ENCODE measurements around the gene CASP4.
"Not testable (repeated sequence)": the region's sequence is repeated elsewhere in the genome, so short reads cannot be mapped to it uniquely, and the experiment has no call there.

The CASP4 gene

DNA sequence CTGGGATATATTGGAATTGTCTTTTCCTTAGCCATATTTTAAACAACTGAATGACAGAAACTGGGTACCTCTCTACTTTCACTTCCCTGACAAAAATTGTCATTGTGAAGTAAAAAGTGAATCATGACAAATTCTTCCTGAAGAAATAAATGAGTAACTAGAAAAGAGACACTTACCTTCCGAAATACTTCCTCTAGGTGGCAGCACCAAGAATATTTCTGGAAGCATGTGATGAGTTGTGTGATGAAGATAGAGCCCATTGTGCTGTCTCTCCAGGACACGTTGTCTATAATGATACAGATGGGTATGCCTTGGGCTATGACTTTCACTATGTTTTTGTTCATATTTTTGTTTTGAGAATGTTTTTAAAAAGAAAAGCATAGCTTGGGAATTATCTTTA lies 21.5 kb downstream of the CASP4 start:
- no peak for DNase-seq

DNA sequence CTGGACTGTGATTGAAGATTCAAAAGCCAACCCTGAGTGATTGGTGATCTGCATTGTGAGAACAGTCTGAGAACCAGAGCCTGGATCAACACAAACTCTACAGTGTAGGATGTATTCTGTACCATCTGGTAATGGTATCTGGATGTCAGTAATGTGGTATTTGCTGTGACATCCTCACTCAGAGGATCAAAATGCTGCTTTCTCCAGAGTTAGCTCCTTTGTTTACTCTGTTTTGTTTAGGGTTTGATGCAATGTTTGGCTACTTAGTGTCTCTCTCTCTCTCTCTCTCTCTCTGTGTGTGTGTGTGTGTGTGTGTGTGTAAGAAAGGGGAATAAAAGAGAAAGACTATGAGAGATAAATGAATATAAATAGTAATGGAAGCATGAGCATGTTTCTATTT lies 24.3 kb downstream of the CASP4 start:
- no peak for DNase-seq

DNA sequence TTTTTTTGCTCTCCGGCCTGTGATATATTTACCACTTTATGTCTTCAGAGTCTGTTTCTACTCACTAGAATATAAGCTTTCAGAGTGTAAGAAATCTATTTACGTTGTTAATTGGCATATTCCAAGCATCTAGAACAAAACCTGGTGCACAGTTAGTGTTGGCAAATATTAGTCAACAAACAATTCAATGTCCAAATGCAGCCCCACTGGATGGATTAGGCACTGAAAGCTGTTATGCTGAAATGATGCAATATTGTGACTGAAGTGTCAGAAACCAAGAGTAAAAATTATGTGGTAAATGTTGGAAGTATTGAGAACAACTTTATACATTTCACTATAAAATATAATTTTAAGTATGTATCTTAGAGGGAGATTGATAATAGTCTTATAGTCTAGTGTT lies 24.8 kb downstream of the CASP4 start:
- DNase-seq: no peak

DNA sequence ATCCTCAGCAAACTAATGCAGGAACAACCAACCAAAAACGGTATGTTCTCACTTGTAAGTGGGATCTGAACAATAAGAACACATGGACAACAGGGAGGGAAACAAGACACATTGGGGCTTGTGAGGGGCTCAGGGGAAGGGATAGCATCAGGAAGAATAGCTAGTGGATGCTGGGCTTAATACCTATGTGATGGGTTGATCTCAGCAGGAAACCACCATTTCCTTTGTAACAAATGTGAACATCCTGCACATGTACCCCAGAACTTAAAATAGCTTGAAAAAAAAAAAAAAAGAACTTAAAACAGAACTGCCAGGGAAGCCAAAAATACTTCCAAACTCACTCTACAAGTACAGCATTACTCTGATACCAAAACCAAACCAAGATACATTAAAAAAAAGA lies 33.8 kb downstream of the CASP4 start:
- no peak for DNase-seq

DNA sequence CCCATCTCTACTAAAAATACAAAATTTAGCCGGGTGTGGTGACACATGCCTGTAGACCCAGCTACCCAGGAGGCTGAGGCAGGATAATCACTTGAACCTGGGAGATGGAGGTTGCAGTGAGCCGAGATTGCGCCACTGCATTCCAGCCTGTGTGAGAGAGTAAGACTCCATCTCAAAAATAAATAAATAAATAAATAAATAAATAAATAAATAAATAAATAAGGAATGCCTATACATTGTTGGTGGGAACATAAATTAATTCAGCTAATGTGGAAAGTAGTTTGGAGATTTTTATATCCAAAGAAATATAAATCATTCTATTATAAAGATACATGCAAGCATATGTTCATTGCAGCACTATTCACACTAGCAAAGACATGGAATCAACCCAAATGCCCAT lies 34.3 kb downstream of the CASP4 start:
- not testable (repeated sequence) for DNase-seq

DNA sequence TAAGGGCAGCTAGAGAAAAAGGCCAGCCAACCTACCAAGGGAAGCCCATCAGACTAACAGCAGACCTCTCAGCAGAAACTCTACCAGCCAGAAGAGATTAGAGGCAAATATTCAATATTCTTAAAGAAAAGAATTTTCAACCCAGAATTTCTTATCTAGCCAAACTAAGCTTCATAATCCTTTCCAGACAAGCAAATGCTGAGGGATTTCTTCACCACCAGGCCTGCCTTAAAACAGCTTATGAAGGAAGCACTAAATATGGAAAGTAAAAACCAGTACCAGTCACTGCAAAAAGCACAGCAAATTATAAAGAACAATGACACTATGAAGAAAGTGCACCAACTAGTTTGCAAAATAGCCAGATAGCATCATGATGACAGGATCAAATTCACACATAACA lies 39.6 kb downstream of the CASP4 start:
- DNase-seq: no peak

DNA sequence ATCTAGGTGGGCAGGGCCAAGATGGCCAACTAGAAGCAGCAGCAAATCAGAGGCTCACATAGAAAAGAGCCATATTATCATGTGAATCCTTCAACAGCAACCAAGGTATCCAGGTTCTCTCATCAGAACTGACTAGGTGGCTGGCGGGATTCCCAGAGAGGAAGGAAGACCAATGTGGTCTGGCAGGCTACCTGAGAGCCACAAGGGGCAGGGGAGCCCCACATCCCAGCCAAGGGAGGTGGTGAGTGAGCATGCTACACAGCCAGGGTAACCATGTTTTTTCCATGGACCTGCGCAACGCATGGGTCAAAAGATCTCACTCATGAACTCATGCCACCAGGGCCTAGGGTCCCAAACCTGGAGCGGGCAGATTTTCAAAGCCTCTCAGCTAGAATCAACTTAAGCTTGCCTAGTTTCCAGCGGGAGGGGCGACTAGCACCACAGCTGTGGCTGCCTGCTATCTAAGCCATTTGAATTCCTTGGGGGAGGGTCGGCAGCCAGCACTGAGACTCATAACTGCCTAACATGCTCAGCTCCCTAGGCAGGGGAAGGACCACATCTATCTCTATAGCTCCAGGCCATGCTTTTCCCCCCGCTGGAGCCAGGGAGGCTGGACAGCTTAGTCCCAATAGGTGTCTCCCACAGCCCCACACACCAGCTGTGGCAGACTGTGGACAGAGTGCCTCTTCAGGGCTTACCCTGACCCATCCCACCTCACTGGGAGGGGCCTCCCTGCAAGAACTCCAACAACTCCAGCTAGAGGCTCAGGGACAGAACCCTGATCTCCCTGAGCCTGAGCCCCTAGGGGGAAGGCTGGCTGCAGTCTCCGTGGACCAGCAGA lies 41.4 kb downstream of the CASP4 start:
- no peak for DNase-seq

DNA sequence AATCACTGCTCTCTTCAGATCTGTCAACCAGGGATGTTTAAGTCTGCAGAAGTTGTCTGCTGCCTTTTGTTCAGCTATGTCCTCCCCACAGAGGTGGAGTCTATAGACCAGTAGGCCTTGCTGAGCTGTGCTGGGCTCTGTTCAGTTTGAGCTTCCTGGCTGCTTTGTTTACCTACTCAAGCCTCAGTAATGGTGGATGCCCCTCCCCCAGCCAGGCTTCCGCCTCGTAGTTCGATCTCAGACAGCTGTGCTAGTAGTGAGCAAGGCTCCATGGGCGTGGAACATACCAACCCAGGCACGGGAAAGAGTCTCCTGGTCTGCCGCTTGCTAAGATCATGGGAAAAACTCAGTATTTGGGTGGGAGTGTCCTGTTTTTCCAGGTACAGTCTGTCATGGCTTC lies 42.5 kb downstream of the CASP4 start:
- no peak for DNase-seq

DNA sequence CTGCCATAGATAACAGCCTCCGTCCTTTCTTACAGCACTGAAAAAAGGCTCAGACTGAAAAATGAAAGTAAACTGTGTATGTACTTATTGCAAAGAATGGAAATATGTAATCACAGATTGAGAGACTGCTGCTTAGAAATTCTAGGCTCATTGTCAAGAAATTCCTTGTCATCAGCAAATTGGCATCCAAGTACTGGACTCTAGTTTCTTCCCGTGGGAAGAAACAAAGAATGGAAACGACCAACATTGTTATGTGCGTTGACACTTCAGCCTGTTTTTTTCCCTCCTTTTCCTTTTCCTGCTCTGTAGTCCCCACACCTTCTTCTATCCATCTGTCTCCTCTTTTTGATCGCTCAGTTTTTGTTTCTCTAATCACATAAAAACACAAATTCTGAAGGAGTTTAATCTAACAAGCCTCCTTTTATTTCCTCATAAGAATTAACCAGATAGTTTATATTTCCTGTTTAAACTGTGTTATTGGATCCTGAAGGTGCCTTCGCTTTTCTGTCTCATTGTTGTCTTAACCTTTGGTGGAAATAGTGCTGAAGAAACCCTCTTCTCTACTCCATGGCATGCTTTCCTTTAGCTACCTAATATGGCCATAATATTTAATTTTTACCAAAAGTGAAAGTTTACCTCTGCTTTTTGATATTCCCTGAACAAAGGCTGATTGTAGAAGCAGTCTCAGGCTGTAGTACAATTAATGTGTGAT lies 50.1 kb downstream of the CASP4 start:
- DNase-seq: no peak

DNA sequence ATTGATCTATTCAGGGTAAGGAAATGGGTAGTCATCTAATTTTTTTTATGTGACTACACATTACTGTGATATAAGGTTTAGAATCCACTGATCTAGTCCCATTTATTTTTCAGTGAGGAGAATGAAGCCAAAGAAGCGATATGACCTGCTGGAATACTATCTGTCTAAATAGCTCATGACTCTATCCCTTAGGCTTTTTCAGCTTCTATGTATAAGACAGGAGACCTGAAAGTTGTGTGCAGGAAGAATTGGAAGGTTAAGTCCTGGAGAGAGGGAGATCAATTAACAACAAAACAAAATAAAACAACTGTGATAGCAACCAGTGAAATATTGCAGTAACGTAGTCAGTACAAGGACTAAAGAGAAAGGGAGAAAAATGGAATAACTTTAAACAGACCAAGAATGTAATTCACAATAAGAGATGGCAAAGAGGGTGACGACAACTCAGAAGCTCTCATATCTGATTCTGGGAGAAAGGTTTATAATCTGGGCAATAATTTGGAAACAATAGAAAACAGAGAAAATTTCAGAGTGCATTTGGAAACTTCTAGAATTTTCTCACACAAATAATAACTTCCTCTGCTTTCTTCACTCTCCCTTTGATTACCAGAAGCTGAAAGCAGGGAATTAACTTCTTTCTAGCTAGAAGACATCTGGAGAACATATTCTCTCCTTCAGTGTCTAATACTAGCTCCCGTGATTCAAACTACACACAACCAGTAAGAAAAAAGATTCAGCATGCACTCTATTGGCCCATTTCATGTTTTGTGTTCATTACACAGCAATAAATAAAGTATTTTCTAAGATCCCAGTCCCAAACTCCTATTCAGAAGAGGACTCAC lies 50.9 kb downstream of the CASP4 start:
- DNase-seq: no peak

DNA sequence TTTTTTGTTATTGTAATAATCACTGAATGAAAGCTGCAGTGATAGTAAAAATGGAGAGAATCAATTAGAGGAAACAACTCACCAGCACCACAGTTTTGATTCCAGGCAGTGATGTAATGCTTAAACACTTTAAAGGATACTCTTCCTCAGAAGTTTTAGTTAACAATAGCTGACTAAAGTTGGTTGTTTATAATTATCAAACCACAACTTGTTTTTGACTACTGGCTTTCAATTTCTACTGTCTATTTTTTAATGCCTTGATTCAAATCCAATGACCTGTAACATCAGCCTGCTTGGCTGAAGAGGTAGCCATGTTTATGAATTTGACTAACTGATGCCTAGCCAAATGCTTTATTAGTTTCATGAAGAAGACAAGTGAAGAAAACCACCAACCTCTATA lies 51.9 kb downstream of the CASP4 start:
- DNase-seq: no peak

DNA sequence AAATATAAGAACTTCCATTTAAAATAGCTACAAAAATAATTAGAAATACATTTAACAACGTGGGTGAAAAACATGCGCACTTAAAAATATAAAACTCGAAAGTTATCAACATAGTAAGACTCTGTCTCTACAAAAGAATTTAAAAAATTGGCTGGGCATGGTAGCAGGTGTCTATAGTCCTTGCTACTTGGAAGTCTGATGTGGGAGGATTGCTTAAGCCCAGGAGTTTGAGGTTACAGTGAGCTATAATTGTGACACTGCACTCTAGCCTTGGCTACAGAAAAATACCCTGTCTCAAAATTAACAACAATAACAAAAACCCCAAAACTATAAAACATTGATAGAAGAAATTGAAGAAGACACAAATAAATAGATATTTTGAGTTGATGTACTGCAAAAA lies 56.3 kb downstream of the CASP4 start:
- no peak for DNase-seq

DNA sequence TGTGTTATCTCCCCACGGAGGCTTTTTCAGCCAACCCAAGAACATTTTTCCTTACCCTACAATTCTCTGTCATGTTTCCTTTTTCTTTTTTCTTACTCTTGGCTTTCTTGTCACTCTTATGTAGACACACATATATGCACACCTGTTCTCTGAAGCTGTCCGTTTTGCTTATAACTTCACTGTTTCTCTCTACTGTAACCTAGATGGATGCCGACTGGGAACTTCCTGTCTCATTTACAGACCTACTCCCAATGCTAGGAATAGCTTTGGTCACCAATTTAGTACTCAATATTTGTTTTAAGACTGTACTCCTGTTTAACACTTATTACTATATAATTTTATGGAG lies 60.2 kb downstream of the CASP4 start:
- no peak for DNase-seq

DNA sequence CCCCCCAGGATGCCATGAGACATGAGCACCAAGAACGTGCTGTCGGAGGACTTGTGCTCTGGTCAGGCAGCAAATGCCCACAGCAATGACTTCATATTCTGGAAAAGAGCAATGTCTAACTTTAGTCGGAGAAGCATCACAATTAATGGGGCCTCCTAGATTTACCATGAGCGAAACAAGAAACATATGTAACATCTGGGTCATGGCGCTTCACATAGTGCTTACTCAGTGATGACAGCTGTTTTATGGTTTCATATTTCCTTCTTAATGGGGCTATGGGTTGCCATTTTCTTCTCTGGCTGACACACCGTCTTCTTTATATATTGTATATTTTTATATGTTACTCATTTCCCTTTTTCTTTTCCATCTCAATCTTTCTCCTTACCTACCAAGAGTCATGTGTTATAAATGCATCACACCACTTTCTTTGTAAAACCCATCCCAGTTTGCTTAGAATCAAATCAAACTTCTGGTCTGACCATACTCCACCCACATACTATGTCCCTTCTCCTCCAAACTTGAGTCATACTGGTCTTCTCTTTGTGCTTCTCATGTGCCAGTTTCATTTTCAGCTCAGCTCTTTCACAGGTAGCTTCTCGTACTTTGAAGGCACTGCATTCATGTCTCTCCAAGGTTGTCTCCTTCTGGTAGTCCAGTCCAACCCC lies 60.7 kb downstream of the CASP4 start:
- no peak for DNase-seq

DNA sequence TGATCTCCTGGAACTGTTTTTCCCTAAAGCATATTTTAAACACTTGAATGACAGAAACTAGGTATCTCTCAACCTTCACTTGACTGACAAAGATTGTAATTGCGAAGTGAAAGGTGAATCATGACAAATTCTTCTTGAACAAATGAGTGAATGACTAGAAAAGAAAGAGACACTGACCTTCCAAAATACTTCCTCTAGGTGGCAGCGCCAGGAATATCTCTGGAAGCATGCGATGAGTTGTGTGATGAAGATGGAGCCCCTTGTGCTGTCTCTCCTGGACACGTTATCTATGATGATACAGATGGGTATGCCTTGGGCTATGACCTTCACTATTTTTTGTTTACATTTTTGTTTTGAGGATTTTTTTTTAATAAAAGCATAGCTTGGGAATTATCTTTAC lies 63.1 kb downstream of the CASP4 start:
- no peak for DNase-seq

DNA sequence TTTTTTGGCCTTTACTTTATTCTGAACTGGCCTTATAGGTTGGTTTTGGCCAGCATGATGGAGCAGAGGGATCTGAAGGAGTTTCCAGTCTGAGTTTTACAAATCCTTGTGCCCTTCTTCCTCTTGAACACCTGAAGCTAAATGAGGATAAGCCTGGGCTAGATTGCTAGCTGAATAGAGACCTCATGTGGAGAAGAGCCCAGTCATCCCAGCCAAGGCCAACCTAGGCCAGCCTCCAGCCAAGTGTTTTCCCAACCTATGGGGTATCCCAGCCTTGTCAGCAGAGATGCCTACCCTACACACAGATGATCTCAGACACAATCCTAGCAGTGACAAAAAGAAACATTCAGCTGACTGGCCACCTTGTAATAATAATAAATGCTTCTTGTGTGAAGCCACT lies 69.1 kb downstream of the CASP4 start:
- DNase-seq: no peak

DNA sequence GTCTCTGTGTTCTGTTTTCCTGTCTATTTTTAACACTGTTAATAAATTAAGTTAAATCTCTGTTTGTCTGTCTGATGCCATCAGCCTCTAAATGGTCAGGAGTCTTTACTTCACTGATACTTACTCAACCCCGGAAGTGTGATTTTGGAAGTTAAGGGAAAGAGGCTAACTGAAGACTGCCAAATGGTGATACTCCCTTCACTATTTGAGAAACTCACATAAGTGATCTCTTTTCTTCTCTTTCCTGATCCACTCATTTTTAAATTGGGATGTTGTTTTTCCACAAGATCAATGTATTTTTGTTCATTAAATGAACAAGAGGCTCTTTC lies 69.7 kb downstream of the CASP4 start:
- no peak for DNase-seq

DNA sequence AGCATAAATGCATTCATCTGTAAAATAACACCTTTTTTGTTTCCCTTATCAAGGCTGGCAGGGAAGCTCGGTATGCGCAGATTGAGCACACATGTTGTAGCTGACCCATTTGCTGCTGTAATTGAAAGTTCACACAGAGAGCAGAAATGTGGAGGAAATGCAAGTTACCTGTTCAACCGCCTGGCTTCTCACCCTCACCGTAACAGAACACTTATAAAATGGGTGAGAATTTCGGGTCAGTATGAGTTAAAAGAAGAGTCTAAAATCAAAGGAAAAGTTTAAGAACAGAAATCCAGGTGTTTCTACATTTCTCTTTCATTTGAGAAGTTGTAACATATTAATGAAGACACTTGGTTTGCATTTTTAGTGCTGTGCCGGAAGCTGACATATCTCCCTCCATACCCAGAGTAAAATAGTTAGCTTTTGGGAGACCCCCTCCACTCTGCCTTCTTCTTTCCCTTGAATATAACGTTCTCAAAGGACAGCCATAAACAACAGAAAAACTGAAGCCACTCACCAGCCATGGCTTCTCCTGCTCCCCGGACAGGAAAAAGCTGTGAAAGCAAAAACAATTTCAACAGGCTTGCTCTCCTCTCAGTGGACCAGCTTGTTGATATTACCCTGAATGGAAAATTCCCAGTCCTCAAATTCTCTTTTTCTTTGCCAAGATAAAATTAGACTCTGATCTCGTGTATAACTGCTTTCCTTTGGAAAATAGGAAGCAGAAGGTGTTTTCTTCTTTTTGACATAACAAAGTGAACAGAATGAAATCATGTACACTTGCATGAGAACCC lies 70.3 kb downstream of the CASP4 start, which contains the start of gene CASP12:
TSS of gene CASP12 (minus strand) at position 570 of the 794 bp plus-strand sequence.
- DNase-seq: no peak

DNA sequence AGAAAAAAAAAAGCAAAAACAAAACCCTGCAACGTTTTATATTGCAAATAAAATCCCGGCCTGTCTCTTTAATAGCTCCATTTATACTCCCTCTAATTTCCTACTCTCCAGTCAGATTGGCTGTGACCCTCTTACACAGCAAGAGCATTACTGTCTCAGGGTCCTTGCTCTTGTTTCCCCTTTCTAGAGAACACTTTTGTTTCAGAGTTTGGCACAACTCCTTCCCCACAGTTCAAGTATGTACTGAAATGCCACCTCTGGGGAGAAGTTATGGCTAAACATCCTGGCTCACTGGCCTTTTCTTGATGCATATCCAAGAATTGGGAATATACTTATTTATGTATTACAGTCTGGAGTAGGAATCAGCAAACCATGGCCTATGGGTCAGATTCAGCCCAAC lies 72.7 kb downstream of the CASP4 start:
- DNase-seq: no peak

DNA sequence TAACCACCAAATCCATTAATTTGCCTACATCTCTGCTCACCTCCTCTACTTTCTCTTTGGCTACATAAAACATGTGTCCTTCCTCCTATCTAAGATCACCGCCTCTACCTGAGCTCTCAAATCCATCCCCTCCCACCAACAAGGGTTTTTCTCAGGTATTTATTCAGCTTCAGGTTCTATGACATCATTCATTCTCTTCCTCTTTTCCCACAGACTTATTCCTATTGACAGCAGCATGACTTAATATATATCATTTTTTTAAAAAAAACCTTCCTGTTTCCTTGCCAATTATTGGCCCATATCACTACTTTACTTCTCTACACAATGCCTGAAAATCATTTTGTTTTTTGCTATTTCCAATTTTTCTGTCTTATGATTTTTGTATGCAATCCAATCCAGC lies 74.5 kb downstream of the CASP4 start:
- no peak for DNase-seq

Data from NCI-H1048 (cell line).